Measurements from ENCODE around the gene REV3L. TPM values are rescaled to one million over a fixed set of nuclear protein-coding genes. Genes with fewer than 3 reads are reported as not detected.

The REV3L gene
- total RNA-seq, 1 experiment from 2014 or later, result 12.8 TPM

DNA sequence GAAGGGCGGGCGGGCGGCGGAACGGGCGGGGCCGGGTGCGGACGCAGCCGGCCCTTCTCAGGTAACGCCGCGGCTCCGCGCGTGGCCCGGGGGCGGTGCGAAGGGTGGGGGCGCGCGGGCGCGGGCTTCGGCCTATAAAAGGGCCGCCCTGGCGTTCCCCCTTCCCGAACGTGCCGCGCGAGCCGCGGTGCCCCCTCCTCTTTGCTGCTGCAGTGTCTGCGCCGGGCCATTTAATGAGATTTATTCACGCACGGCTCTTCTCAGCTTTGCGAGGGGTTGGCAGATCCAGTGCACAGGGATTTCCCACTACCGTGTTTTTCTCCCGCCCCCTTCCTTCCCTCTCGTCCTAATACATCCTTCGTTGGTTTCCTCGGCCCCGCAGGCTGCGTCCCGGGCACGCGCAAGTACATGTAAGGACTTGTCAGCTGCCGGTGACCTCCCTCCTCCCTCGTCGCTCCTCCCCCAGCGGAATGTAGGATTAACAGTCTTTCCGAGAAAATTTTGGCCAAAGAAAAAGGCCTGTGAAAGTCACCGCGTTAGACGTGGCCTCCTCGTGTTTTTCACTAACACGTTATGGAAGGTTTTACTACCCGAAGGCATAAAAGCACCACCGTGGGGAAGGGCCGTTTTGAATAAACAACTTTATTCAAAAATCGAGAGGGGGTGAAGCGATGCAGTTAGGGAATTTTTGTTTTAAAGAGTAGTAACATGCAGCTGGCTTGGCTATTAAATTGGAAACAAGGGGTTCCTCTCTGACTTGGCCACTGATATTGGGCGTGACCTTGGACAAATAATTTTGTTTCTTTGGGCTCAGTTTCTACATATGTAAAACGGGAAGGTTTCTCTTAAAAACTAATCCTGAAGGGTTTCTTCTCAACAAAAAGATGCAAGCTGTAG is 966 bp upstream of the REV3L start:
- Histone ChIP-seq H3K9ac (ENCODE audit: low read length) (peak overlapping the region; percentile 92), H3K36me3 (ENCODE audit: control insufficient read depth in 1 of 2, insufficient read depth in 2 of 2, low read length in 2 of 2) (no peaks in the 10 kb centered on the region), H3K79me2 (ENCODE audit: insufficient read depth, low read length) (peaks cover 33% of the 10 kb centered on the region), H3K9me2 (ENCODE audit: insufficient read depth) (no peaks in the 10 kb centered on the region), H3K4me2 (ENCODE audit: low read length) (peak overlapping the region; percentile 81), H3K27ac (ENCODE audit: low read depth, low read length) (peak overlapping the region; percentile 86), H3K9me3 (ENCODE audit: control insufficient read depth in 1 of 2, insufficient read depth in 1 of 2, low read depth in 1 of 2, low read length in 2 of 2) (no peaks in the 10 kb centered on the region), H4K20me1 (ENCODE audit: insufficient read depth) (peaks cover under 1% of the 10 kb centered on the region; the same call in 1 of the 2 replicates), H3K4me1 (ENCODE audit: control insufficient read depth in 1 of 2, insufficient read depth in 2 of 2, low read length in 2 of 2) (peaks cover 18 to 33% of the 10 kb centered on the region in 2 experiments), H2AFZ (ENCODE audit: low read depth, low read length, poor library complexity, severe bottlenecking) (peak overlapping the region; percentile 64), H3K4me3 (replicated peaks in 1 of 2; ENCODE audit: low read depth in 1 of 2, low read length in 2 of 2) (peak overlapping the region; percentile 68 to 85), H3K27me3 (ENCODE audit: insufficient read depth, low read length) (no peaks in the 10 kb centered on the region)
- intact Hi-C loops (cut with micrococcal nuclease), result loop anchor here (1.0 to 5.0 kb wide), 3 partner anchors 107 to 158 kb away; partner anchors contain the start of gene TRAF3IP2
- BruUV-seq (replicated peaks), result TSS peak; percentile 88
- ATAC-seq, result peak; percentile 79
- ChIA-PET RAD21 (ENCODE audit: low non-redundant PET in 1 of 2, low total read pairs in 2 of 2, uncharacterized antibody in 2 of 2, unreplicated experiment in 2 of 2) (no interaction called here), CTCF (interaction anchor here (0.9 kb wide), 1 partner anchor 103 kb away, joined by 3 read pairs; no protein-coding TSS in a partner anchor), POLR2A (interaction anchor here (0.9 to 1.2 kb wide), 3 partner anchors 10 to 225 kb away, joined by 3 to 4 read pairs (median 3); a partner anchor contains a TSS)
- TF ChIP-seq POLR2A (IDR thresholded peaks at IDR 0.05; ENCODE audit: borderline replicate concordance, extremely low read depth, insufficient read depth, insufficient read length) (peak; percentile 96), SP1 (IDR thresholded peaks at IDR 0.05; ENCODE audit: low read depth) (peak; percentile 23; the same call in 1 of the 2 replicates), JUND (IDR thresholded peaks at IDR 0.05) (peak; percentile 6; the same call in 1 of the 2 replicates), ZFX (IDR thresholded peaks at IDR 0.05) (peak; percentile 46; the same call in 1 of the 2 replicates), TCF7L2 (IDR thresholded peaks at IDR 0.05; ENCODE audit: borderline replicate concordance, extremely low read depth, insufficient read depth, insufficient read length) (peak; percentile 78), POLR2AphosphoS5 (IDR thresholded peaks at IDR 0.05; ENCODE audit: low read depth, low read length) (peak; percentile 87), EGR1 (IDR thresholded peaks at IDR 0.05; ENCODE audit: low read depth) (peak; percentile 60; the same call in 1 of the 2 replicates), SIN3A (IDR thresholded peaks at IDR 0.05; ENCODE audit: low read depth) (peak; percentile 77), ELF1 (IDR thresholded peaks at IDR 0.05; ENCODE audit: borderline replicate concordance, low read depth) (no peak)
- TF ChIP-seq, protein P1, sequence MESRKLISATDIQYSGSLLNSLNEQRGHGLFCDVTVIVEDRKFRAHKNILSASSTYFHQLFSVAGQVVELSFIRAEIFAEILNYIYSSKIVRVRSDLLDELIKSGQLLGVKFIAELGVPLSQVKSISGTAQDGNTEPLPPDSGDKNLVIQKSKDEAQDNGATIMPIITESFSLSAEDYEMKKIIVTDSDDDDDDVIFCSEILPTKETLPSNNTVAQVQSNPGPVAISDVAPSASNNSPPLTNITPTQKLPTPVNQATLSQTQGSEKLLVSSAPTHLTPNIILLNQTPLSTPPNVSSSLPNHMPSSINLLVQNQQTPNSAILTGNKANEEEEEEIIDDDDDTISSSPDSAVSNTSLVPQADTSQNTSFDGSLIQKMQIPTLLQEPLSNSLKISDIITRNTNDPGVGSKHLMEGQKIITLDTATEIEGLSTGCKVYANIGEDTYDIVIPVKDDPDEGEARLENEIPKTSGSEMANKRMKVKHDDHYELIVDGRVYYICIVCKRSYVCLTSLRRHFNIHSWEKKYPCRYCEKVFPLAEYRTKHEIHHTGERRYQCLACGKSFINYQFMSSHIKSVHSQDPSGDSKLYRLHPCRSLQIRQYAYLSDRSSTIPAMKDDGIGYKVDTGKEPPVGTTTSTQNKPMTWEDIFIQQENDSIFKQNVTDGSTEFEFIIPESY (IDR thresholded peaks at IDR 0.05; ENCODE audit: extremely low read depth, insufficient replicate concordance, low read length), result peak; percentile 86
- TF ChIP-seq, protein P2, sequence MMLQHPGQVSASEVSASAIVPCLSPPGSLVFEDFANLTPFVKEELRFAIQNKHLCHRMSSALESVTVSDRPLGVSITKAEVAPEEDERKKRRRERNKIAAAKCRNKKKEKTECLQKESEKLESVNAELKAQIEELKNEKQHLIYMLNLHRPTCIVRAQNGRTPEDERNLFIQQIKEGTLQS (IDR thresholded peaks at IDR 0.05), result no peak
- TF ChIP-seq, protein P3, sequence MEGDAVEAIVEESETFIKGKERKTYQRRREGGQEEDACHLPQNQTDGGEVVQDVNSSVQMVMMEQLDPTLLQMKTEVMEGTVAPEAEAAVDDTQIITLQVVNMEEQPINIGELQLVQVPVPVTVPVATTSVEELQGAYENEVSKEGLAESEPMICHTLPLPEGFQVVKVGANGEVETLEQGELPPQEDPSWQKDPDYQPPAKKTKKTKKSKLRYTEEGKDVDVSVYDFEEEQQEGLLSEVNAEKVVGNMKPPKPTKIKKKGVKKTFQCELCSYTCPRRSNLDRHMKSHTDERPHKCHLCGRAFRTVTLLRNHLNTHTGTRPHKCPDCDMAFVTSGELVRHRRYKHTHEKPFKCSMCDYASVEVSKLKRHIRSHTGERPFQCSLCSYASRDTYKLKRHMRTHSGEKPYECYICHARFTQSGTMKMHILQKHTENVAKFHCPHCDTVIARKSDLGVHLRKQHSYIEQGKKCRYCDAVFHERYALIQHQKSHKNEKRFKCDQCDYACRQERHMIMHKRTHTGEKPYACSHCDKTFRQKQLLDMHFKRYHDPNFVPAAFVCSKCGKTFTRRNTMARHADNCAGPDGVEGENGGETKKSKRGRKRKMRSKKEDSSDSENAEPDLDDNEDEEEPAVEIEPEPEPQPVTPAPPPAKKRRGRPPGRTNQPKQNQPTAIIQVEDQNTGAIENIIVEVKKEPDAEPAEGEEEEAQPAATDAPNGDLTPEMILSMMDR (IDR thresholded peaks at IDR 0.05 in 2 of 3, conservative IDR thresholded peaks at IDR 0.05 in 1 of 3; ENCODE audit: borderline replicate concordance in 1 of 3, insufficient read depth in 1 of 3, low read depth in 2 of 3, low read length in 2 of 3), result no peak
- TF ChIP-seq, protein P4, sequence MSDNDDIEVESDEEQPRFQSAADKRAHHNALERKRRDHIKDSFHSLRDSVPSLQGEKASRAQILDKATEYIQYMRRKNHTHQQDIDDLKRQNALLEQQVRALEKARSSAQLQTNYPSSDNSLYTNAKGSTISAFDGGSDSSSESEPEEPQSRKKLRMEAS (IDR thresholded peaks at IDR 0.05), result peak; percentile 82
- peak; percentile 72 for DNase-seq (ENCODE audit: low read depth, low spot score)
